ENCODE data around the gene BID.

The BID gene

GRCh38 chr22:17818180-17818579 is 43.9 kb upstream of the BID start:
- TF ChIP-seq CTCF (IDR thresholded peaks at IDR 0.05; ENCODE audit: borderline replicate concordance, control extremely low read depth, extremely low read depth, insufficient read depth, missing control alignments) = no peak
- in situ Hi-C loops (cut with MboI; ENCODE audit: low sequenced_read_pairs, unreplicated experiment) = no loop called here
- no peak for DNase-seq (ENCODE audit: low spot score)

GRCh38 chr22:17817511-17818065 is 43.3 kb upstream of the BID start:
- no peak for TF ChIP-seq CTCF (IDR thresholded peaks at IDR 0.05; ENCODE audit: borderline replicate concordance, control extremely low read depth, extremely low read depth, insufficient read depth, missing control alignments)
- DNase-seq (ENCODE audit: low spot score) = no peak
- in situ Hi-C loops (cut with MboI; ENCODE audit: low sequenced_read_pairs, unreplicated experiment) = no loop called here

- in situ Hi-C loops (cut with MboI; ENCODE audit: low sequenced_read_pairs, unreplicated experiment) = no loop called here
- no peak for DNase-seq (ENCODE audit: low spot score)
Measured at GRCh38 chr22:17817079-17817478, 42.8 kb upstream of the BID start.

GRCh38 chr22:17816649-17817048 is 42.4 kb upstream of the BID start:
- in situ Hi-C loops (cut with MboI; ENCODE audit: low sequenced_read_pairs, unreplicated experiment) = no loop called here
- no peak for DNase-seq (ENCODE audit: low spot score)
- TF ChIP-seq CTCF (IDR thresholded peaks at IDR 0.05; ENCODE audit: borderline replicate concordance, control extremely low read depth, extremely low read depth, insufficient read depth, missing control alignments) = no peak

More at GRCh38 chr22:17817079-17817478, 42.8 kb upstream of the BID start:
- no peak for TF ChIP-seq CTCF (IDR thresholded peaks at IDR 0.05; ENCODE audit: borderline replicate concordance, control extremely low read depth, extremely low read depth, insufficient read depth, missing control alignments)

GRCh38 chr22:17815703-17816254 is 41.5 kb upstream of the BID start:
- in situ Hi-C loops (cut with MboI; ENCODE audit: low sequenced_read_pairs, unreplicated experiment) = no loop called here
- TF ChIP-seq CTCF (IDR thresholded peaks at IDR 0.05; ENCODE audit: borderline replicate concordance, control extremely low read depth, extremely low read depth, insufficient read depth, missing control alignments) = no peak
- DNase-seq (ENCODE audit: low spot score) = no peak

GRCh38 chr22:17814830-17815229 is 40.6 kb upstream of the BID start:
- DNase-seq (ENCODE audit: low spot score) = no peak
- in situ Hi-C loops (cut with MboI; ENCODE audit: low sequenced_read_pairs, unreplicated experiment) = no loop called here
- TF ChIP-seq CTCF (IDR thresholded peaks at IDR 0.05; ENCODE audit: borderline replicate concordance, control extremely low read depth, extremely low read depth, insufficient read depth, missing control alignments) = no peak

Data from GM13976 (cell line).